Gastrocnemius medialis (tissue), 4 donors: ENCODE results near the gene CACNA1C.

ENCODE experiments used
- POLR2A ChIP-seq, 2 donors: fragments of 450-650 bp; IDR thresholded peaks; one replicate each; pipeline ENCODE4 v1.6.1; 2017; ENCODE audit warnings: antibody characterized with exemption in 2 of 2, mild to moderate bottlenecking in 2 of 2, moderate library complexity in 2 of 2
- TF ChIP-seq, protein P1 (sequence below), 5 experiments: fragments of 450-650 bp in 3 of 5; fragments of 200-600 bp in 2 of 5; sonication (generic) in 2 of 5; IDR thresholded peaks in 4 of 5; conservative IDR thresholded peaks in 1 of 5; 1 replicate in 4 of 5; 2 replicates in 1 of 5; pipeline ENCODE4 v1.5.1; 2016 to 2019; ENCODE audit warnings: antibody characterized with exemption in 5 of 5, mild to moderate bottlenecking in 3 of 5, moderate library complexity in 3 of 5

DNA sequence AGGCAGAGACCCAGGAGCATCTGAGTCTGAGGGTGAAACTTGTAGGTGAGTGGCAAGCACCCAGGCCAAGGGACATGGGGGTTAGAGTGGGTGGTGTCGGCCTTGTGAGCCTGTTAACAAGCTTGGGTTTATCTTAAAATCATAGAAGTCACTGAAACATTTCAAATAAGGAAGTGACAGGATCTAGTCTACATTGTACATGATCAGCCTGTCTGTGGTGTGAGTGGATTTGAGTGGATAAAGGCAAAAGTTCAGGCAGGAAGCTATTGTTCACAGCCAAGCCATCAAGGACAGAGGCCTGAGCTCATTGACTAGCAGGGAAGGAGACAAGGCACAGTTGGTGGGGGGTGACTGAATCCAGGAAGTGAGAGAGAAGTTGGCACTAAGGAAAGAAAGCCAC, 682.6 kb downstream of the CACNA1C start:
- TF ChIP-seq POLR2A (IDR thresholded peaks at IDR 0.05), result no peak
- TF ChIP-seq, protein P1, sequence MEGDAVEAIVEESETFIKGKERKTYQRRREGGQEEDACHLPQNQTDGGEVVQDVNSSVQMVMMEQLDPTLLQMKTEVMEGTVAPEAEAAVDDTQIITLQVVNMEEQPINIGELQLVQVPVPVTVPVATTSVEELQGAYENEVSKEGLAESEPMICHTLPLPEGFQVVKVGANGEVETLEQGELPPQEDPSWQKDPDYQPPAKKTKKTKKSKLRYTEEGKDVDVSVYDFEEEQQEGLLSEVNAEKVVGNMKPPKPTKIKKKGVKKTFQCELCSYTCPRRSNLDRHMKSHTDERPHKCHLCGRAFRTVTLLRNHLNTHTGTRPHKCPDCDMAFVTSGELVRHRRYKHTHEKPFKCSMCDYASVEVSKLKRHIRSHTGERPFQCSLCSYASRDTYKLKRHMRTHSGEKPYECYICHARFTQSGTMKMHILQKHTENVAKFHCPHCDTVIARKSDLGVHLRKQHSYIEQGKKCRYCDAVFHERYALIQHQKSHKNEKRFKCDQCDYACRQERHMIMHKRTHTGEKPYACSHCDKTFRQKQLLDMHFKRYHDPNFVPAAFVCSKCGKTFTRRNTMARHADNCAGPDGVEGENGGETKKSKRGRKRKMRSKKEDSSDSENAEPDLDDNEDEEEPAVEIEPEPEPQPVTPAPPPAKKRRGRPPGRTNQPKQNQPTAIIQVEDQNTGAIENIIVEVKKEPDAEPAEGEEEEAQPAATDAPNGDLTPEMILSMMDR (IDR thresholded peaks at IDR 0.05 in 4 of 5, conservative IDR thresholded peaks at IDR 0.05 in 1 of 5), result no peak
